HG03045 (cell line): Measurements from ENCODE around the gene LIPE.

Experiments
- ATAC-seq: cut with Tn5 transposase; IDR thresholded peaks from one replicate; pipeline ENCODE4 v1.9.1; 2021; ENCODE audit warnings: mild to moderate bottlenecking, moderate library complexity; ENCODE audit not compliant: unreplicated experiment

The LIPE gene

DNA sequence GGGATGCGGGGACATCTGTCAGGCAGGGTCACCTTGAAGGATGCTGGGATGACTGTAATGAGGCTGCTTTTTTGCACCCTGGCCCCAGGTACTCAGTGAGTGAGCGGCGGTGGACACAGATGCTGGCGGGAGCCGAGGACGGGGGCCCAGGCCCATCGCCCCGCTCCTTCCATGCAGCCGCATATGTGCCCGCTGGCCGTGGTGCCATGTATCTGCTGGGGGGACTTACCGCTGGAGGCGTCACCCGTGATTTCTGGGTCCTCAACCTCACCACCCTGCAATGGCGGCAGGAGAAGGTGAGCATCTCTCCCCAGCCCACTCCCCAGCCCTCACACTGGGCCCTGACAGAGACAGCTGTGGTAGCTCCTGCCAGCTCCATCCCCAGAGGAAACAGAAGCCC is 70.5 kb downstream of the LIPE start:
- no peak for ATAC-seq

DNA sequence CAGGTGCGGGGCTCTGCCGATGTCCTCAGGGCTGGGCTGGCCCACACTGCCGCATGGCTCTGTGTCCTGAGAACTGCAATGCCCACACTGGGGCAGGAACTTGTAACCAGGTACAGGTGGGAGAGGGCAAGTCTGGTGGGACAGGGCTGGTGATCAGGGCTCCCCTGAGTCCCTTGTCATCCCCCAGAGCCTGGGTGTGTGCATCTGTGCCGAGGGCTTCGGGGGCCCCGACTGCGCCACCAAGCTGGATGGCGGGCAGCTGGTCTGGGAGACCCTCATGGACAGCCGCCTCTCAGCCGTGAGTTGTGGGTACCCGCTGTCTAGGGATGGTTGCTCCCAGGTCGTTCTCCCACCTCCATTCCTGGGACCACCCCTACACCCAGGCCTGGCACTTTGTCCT is 71.3 kb downstream of the LIPE start:
- no peak for ATAC-seq

DNA sequence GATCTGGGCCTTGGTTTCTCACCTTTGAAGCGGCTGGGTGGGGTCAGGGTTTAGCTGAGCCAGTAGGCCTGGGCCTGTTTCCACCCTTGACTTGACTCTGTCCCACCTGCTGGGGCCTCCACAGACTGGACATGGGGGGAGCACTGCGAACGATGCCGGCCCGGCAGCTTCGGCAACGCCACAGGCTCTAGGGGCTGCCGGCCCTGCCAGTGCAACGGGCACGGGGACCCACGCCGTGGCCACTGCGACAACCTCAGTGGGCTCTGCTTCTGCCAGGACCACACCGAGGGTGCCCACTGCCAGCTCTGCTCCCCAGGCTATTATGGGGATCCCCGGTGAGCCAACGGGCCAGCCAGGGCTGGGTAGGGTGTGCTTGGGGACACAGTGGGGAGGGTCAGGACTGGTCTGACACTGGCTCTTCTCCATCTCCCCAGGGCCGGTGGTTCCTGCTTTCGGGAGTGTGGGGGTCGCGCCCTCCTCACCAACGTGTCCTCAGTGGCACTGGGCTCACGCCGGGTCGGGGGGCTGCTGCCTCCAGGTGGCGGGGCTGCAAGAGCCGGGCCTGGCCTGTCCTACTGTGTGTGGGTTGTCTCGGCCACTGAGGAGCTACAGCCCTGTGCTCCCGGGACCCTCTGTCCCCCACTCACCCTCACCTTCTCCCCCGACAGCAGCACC is 73.7 kb downstream of the LIPE start:
- ATAC-seq = no peak

DNA sequence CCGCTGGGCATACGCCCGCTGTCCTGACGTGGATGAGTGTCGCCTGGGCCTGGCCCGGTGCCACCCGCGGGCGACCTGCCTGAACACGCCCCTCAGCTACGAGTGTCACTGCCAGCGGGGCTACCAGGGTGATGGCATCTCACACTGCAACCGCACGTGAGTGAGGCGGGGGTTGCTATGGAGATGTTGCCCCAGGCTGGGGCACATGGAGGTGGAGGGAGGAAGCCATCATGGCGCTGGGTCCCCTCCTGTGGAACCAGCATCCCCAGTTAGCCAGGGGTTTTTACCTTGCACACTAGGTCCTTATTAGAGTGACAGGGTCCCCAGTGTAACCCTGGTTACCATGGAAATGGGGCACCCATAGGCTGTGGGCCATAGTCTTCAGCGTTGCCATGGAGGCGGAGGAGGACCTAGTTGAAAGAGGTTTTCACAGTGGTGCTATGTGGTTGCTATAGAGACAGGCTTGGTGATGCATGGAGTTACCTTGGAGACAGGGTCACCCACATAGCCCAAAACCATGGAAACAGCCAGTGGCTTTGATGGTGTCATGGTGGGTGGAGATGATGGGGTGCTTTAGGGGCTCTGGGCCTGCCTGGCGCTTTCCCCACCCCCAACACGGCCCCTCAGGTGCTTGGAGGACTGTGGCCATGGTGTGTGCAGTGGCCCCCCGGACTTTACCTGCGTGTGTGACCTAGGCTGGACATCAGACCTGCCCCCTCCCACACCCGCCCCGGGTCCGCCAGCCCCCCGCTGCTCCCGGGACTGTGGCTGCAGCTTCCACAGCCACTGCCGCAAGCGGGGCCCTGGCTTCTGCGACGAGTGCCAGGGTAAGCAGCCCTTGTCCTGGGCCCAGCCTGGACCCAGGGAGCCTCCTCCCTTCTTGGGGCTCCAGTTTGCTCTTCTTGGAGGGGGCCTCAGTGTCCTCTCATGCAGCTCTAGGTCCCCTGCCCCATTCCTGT is 74.6 kb downstream of the LIPE start:
- no peak for ATAC-seq
